ENCODE measurements around the gene NCOA7. TPM values are rescaled to one million over a fixed set of nuclear protein-coding genes. Genes with fewer than 3 reads are reported as not detected.
A peak's percentile ranks its signal among the peaks of the same experiment; 100 is the strongest.

The NCOA7 gene
- total RNA-seq, 1 donor from 2014 or later, result 74.9 TPM

- Mint-ChIP-seq H3K27me3 (ENCODE audit: low read depth) (no peaks in the 10 kb centered on the region), H3K4me3 (ENCODE audit: unreplicated experiment) (peak overlapping the region; percentile 79), H3K36me3 (ENCODE audit: low read depth) (peaks cover 15% of the 10 kb centered on the region), H3K9me3 (ENCODE audit: low read depth) (no peaks in the 10 kb centered on the region), H3K27ac (ENCODE audit: unreplicated experiment) (peak overlapping the region; percentile 98), H3K4me1 (ENCODE audit: low read depth) (peaks cover 73% of the 10 kb centered on the region)
- TF ChIP-seq, protein P1, sequence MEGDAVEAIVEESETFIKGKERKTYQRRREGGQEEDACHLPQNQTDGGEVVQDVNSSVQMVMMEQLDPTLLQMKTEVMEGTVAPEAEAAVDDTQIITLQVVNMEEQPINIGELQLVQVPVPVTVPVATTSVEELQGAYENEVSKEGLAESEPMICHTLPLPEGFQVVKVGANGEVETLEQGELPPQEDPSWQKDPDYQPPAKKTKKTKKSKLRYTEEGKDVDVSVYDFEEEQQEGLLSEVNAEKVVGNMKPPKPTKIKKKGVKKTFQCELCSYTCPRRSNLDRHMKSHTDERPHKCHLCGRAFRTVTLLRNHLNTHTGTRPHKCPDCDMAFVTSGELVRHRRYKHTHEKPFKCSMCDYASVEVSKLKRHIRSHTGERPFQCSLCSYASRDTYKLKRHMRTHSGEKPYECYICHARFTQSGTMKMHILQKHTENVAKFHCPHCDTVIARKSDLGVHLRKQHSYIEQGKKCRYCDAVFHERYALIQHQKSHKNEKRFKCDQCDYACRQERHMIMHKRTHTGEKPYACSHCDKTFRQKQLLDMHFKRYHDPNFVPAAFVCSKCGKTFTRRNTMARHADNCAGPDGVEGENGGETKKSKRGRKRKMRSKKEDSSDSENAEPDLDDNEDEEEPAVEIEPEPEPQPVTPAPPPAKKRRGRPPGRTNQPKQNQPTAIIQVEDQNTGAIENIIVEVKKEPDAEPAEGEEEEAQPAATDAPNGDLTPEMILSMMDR (IDR thresholded peaks at IDR 0.05), result peak; percentile 44
- DNase-seq (ENCODE audit: low spot score), result no peak
Observed at GRCh38 chr6:125748406-125749172, 42.2 kb upstream of the NCOA7 start.

- peaks cover 73% of the 10 kb centered on the region for H3K4me1 Mint-ChIP-seq (ENCODE audit: low read depth)
- peak within 1 kb of the TSS; percentile 98 for H3K4me3 Mint-ChIP-seq (ENCODE audit: unreplicated experiment)
- H3K27me3 Mint-ChIP-seq (ENCODE audit: low read depth), result no peaks in the 10 kb centered on the region
- peaks cover 15% of the 10 kb centered on the region for H3K36me3 Mint-ChIP-seq (ENCODE audit: low read depth)
- DNase-seq (ENCODE audit: low spot score), result peak; percentile 98
- no peaks in the 10 kb centered on the region for H3K9me3 Mint-ChIP-seq (ENCODE audit: low read depth)
- TF ChIP-seq, protein P1 (IDR thresholded peaks at IDR 0.05), result peak; percentile 47
- H3K27ac Mint-ChIP-seq (ENCODE audit: unreplicated experiment), result peak within 1 kb of the TSS; percentile 98
Observed at GRCh38 chr6:125749173-125749864, 41.4 kb upstream of the NCOA7 start, which contains the start of gene HEY2. Gene HEY2 (plus strand): TSS chr6:125749632. CDS start chr6:125749777, 145 bp downstream.

DNA sequence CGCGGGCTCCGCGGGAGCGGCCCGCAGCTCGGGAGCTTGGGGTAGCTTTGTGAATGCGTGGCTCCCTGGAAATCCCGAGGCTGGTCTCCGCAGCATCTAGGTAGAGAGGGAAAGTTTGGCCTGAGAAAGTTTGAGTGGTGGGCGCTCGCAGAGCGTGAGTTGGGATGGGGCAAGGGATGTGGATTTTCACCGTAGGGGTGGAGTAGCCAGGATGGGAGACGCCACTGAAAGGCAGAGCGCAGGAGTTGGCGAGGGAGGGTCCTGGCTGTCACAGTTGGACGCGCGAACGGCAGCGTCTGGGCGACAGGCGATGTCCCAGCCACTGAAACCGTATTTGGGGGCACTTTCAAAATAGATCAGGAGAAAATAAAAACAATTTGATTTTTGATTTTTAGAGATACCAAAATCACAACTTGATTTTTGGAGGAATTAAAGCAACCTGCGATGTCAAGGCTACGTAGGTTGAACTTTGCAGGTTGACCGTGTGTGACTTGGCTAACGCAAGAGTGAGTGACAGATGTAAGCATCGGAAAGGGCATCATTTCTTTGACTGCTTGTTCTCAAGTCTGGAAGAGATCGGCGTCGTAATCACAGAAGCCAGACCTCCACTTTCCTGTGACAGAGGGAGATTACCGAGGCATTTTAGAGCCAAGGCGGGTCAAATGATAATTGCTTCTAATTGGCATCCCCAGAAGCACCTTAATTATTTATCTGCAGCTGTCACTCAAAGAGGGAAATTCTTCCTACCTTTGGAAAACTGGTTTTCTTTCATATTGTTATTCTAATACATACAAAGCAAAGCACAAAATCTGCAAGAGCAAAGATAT lies 40.7 kb upstream of the NCOA7 start:
- peak overlapping the region; percentile 98 for H3K4me3 Mint-ChIP-seq (ENCODE audit: unreplicated experiment)
- H3K27me3 Mint-ChIP-seq (ENCODE audit: low read depth), result no peaks in the 10 kb centered on the region
- peak overlapping the region; percentile 97 for H3K27ac Mint-ChIP-seq (ENCODE audit: unreplicated experiment)
- DNase-seq (ENCODE audit: low spot score), result no peak
- peaks cover 74% of the 10 kb centered on the region for H3K4me1 Mint-ChIP-seq (ENCODE audit: low read depth)
- TF ChIP-seq, protein P1 (IDR thresholded peaks at IDR 0.05), result peak; percentile 20
- no peaks in the 10 kb centered on the region for H3K9me3 Mint-ChIP-seq (ENCODE audit: low read depth)
- peaks cover 18% of the 10 kb centered on the region for H3K36me3 Mint-ChIP-seq (ENCODE audit: low read depth)

DNA sequence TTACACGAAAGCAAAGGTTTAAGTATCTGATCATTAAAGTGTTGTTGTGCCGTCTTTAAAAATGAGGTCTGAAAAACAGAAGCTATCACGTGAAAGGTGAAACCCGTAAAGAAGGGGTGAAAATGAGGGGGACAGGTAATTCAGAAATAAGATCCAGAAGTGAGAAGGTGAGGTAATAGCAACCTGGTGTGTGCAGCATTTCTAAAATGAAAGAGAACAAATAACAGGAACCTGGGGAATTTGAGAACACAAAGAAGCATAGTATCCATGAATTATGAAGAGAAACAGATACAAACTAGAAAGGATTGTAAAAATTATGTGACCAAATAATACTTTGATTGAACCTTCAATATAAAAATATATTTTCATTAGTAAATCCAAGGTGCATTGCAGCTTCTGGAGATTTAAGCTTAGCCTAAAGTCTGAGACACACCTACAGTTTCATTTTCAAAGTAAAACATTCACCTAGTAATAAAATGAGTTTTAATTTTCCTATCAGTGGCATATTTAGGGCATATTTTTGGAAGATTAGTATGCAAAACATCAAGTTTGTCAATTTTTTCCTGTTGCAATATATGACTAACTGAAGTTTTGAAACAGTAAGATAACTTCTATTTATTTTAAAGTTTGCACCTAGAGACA lies 39.9 kb upstream of the NCOA7 start:
- DNase-seq (ENCODE audit: low spot score), result no peak
- H3K27ac Mint-ChIP-seq (ENCODE audit: unreplicated experiment), result peak overlapping the region; percentile 97
- no peaks in the 10 kb centered on the region for H3K27me3 Mint-ChIP-seq (ENCODE audit: low read depth)
- H3K4me3 Mint-ChIP-seq (ENCODE audit: unreplicated experiment), result peak overlapping the region; percentile 98
- peaks cover 20% of the 10 kb centered on the region for H3K36me3 Mint-ChIP-seq (ENCODE audit: low read depth)
- H3K4me1 Mint-ChIP-seq (ENCODE audit: low read depth), result peaks cover 74% of the 10 kb centered on the region
- H3K9me3 Mint-ChIP-seq (ENCODE audit: low read depth), result no peaks in the 10 kb centered on the region
- TF ChIP-seq, protein P1 (IDR thresholded peaks at IDR 0.05), result no peak
